H9 (cell line): ENCODE measurements around the gene TNIP1. TPM values are rescaled to one million over a fixed set of nuclear protein-coding genes. Genes with fewer than 3 reads are reported as not detected.
A peak's percentile ranks its signal among the peaks of the same experiment; 100 is the strongest.

ENCODE experiments used
- DNase-seq: peaks from one replicate; pipeline ENCODE4 v3.0.0-alpha.2; 2017
- H2AFZ ChIP-seq: one replicate; pipeline ENCODE4 v1.6.1; 2013; ENCODE audit warnings: mild to moderate bottlenecking, low read length, control low read depth, moderate library complexity
- H2AK5ac ChIP-seq: 2 replicates; pipeline ENCODE4 v1.6.1; 2013; ENCODE audit warnings: low read length, control low read depth, mixed read lengths; ENCODE audit not compliant: insufficient read length
- H2BK120ac ChIP-seq: one replicate; pipeline ENCODE4 v1.6.1; 2013; ENCODE audit warnings: low read depth, mild to moderate bottlenecking, low read length, control low read depth, inconsistent platforms; ENCODE audit not compliant: poor library complexity, severe bottlenecking
- H2BK12ac ChIP-seq: 2 replicates; pipeline ENCODE4 v1.6.1; 2013; ENCODE audit warnings: low read length, control low read depth, mixed read lengths, low read depth; ENCODE audit not compliant: insufficient read length
- H2BK15ac ChIP-seq: 2 replicates; pipeline ENCODE4 v1.6.1; 2013; ENCODE audit warnings: low read depth, low read length, control low read depth
- H2BK20ac ChIP-seq: one replicate; pipeline ENCODE4 v1.6.1; 2013; ENCODE audit warnings: low read depth, mild to moderate bottlenecking, low read length, control low read depth, inconsistent platforms; ENCODE audit not compliant: poor library complexity, severe bottlenecking
- H2BK5ac ChIP-seq: 2 replicates; pipeline ENCODE4 v1.6.1; 2013; ENCODE audit warnings: low read length, control low read depth, mixed read lengths; ENCODE audit not compliant: insufficient read length
- H3K14ac ChIP-seq: 2 replicates; pipeline ENCODE4 v1.6.1; 2013; ENCODE audit warnings: low read length, control low read depth; ENCODE audit not compliant: insufficient read depth
- H3K18ac ChIP-seq: 2 replicates; pipeline ENCODE4 v1.6.1; 2013; ENCODE audit warnings: low read depth, mild to moderate bottlenecking, mixed read lengths, low read length, control low read depth; ENCODE audit not compliant: insufficient read length
- H3K23ac ChIP-seq: 2 replicates; pipeline ENCODE4 v1.6.1; 2013; ENCODE audit warnings: low read length, control low read depth, mixed read lengths, low read depth; ENCODE audit not compliant: insufficient read length
- H3K23me2 ChIP-seq: 2 replicates; pipeline ENCODE4 v1.6.1; 2013; ENCODE audit warnings: low read depth, mild to moderate bottlenecking, mixed read lengths, low read length, control low read depth; ENCODE audit not compliant: insufficient read length, poor library complexity, severe bottlenecking
- H3K27ac ChIP-seq: 2 replicates; pipeline ENCODE4 v1.5.1; 2013; ENCODE audit warnings: low read length, control low read depth, mixed read lengths, low read depth; ENCODE audit not compliant: insufficient read length
- H3K27me3 ChIP-seq: 2 replicates; pipeline ENCODE4 v1.6.1; 2013; ENCODE audit warnings: low read length, control low read depth, inconsistent platforms; ENCODE audit not compliant: insufficient read depth
- H3K4ac ChIP-seq: 2 replicates; pipeline ENCODE4 v1.6.1; 2013; ENCODE audit warnings: low read depth, mild to moderate bottlenecking, control low read depth, inconsistent platforms, low read length, moderate library complexity
- H3K4me1 ChIP-seq: 2 replicates; pipeline ENCODE4 v1.6.1; 2013; ENCODE audit warnings: low read length, control low read depth, inconsistent platforms; ENCODE audit not compliant: insufficient read depth
- H3K4me2 ChIP-seq: 2 replicates; pipeline ENCODE4 v1.6.1; 2013; ENCODE audit warnings: low read length, control low read depth, mixed read lengths; ENCODE audit not compliant: insufficient read length, insufficient read depth
- H3K56ac ChIP-seq: 2 replicates; pipeline ENCODE4 v1.6.1; 2013; ENCODE audit warnings: low read depth, mild to moderate bottlenecking, mixed read lengths, low read length, control low read depth; ENCODE audit not compliant: insufficient read length
- H3K79me1 ChIP-seq: 2 replicates; pipeline ENCODE4 v1.6.1; 2013; ENCODE audit warnings: low read depth, mild to moderate bottlenecking, moderate library complexity, low read length, control low read depth, inconsistent platforms; ENCODE audit not compliant: insufficient read depth, poor library complexity, severe bottlenecking
- H3K79me2 ChIP-seq: 2 replicates; pipeline ENCODE4 v1.6.1; 2013; ENCODE audit warnings: low read length, control low read depth, inconsistent platforms; ENCODE audit not compliant: insufficient read depth
- H3K9ac ChIP-seq: 2 replicates; pipeline ENCODE4 v1.6.1; 2013; ENCODE audit warnings: low read length, control low read depth, mixed read lengths; ENCODE audit not compliant: insufficient read length; ENCODE audit errors: extremely low read depth
- H3K9me3 ChIP-seq: one replicate; pipeline ENCODE4 v1.6.1; 2013; ENCODE audit warnings: low read depth, low read length, inconsistent platforms; ENCODE audit not compliant: control insufficient read depth
- H3T11ph ChIP-seq: one replicate; pipeline ENCODE4 v1.6.1; 2013; ENCODE audit warnings: mild to moderate bottlenecking, low read length, control low read depth, inconsistent platforms
- H4K20me1 ChIP-seq: one replicate; pipeline ENCODE4 v1.6.1; 2013; ENCODE audit not compliant: control insufficient read depth, insufficient read length, insufficient read depth
- H4K5ac ChIP-seq: 2 replicates; pipeline ENCODE4 v1.6.1; 2013; ENCODE audit warnings: low read depth, mild to moderate bottlenecking, mixed read lengths, low read length, control low read depth; ENCODE audit not compliant: insufficient read length
- H4K8ac ChIP-seq: replicated peaks from 2 replicates; pipeline ENCODE4 v1.6.1; 2013; ENCODE audit warnings: low read length, control low read depth, mixed read lengths, low read depth; ENCODE audit not compliant: insufficient read length
- H4K91ac ChIP-seq: 2 replicates; pipeline ENCODE4 v1.6.1; 2013; ENCODE audit warnings: low read depth, mild to moderate bottlenecking, moderate library complexity, mixed read lengths, low read length, control low read depth; ENCODE audit not compliant: insufficient read length
- H3K27ac Mint-ChIP-seq, 3 experiments: 2 replicates in 2 of 3; 3 replicates in 1 of 3; pipeline ENCODE4 v1.8.0; 2020 to 2021; ENCODE audit warnings: mixed read lengths in 3 of 3, mild to moderate bottlenecking in 1 of 3, moderate library complexity in 1 of 3
- H3K27me3 Mint-ChIP-seq: 2 replicates; pipeline ENCODE4 v1.8.0; 2021; ENCODE audit warnings: low read depth, mild to moderate bottlenecking, moderate library complexity, mixed read lengths
- H3K36me3 Mint-ChIP-seq, 3 experiments: 2 replicates in 2 of 3; 3 replicates in 1 of 3; pipeline ENCODE4 v1.8.0; 2020 to 2021; ENCODE audit warnings: low read depth in 3 of 3, mixed read lengths in 3 of 3; ENCODE audit not compliant: insufficient read depth in 1 of 3
- H3K4me1 Mint-ChIP-seq, 2 experiments: 2 replicates each; pipeline ENCODE4 v1.8.0; 2020; ENCODE audit warnings: mixed read lengths in 2 of 2
- H3K4me3 Mint-ChIP-seq, 2 experiments: 2 replicates in 1 of 2; 3 replicates in 1 of 2; pipeline ENCODE4 v1.8.0; 2020 to 2021; ENCODE audit warnings: mild to moderate bottlenecking in 2 of 2, mixed read lengths in 2 of 2, moderate library complexity in 1 of 2
- H3K9me3 Mint-ChIP-seq, 2 experiments: 2 replicates in 1 of 2; 3 replicates in 1 of 2; pipeline ENCODE4 v1.8.0; 2020; ENCODE audit warnings: mild to moderate bottlenecking in 2 of 2, mixed read lengths in 2 of 2, moderate library complexity in 1 of 2
- WGBS: extraction: QIAGEN DNeasy Blood & Tissue Kit; methylation state at CpG from one replicate; pipeline ENCODE4 v1.1.7; 2013; ENCODE audit warnings: missing lambda C conversion rate, low lambda C conversion rate, mixed read lengths; ENCODE audit not compliant: insufficient read length; ENCODE audit errors: extremely low coverage; 5-methylcytosine and 5-hydroxymethylcytosine counted together
- total RNA-seq: library from RNA; stranded (reverse); gene quantifications from 2 replicates; pipeline ENCODE4 v1.2.1, GENCODE V29; 2021
- TF ChIP-seq, protein P1 (sequence below): fragments of 200-600 bp; sonication (generic); conservative IDR thresholded peaks from 3 replicates; pipeline ENCODE4 v1.8.0; 2021; ENCODE audit warnings: antibody characterized with exemption, mild to moderate bottlenecking

The TNIP1 gene
- total RNA-seq, 1 experiment from 2014 or later: 40.8 TPM

DNA sequence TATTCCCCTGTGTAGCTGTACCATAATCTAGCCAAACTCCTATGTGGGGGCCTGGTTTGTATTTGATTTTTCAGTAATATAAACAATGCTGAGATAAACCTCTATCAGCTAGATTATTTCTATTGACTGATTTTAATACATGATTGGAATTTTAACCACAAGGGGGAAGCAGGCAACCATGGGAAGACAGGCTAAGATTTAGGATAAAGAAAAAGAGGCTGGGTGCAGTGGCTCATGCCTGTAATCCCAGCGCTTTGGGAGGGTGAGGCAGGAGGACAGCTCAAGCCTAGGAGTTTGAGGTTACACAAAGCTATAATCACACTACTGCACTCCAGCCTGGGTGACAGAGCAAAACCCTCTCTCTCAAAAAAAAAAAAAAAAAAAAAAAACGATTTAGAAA, 78.6 kb downstream of the TNIP1 start:
- Histone ChIP-seq H3K27me3 (no peaks in the 10 kb centered on the region), H3K4ac (no peak overlapping the region), H2BK20ac (no peak overlapping the region)

More for the DNA sequence above, 78.6 kb downstream of the TNIP1 start:
- no peak overlapping the region for H4K5ac ChIP-seq
- no peak overlapping the region for H4K91ac ChIP-seq
- no peaks in the 10 kb centered on the region for H3K36me3 Mint-ChIP-seq
- no peaks in the 10 kb centered on the region for H4K20me1 ChIP-seq
- no peak overlapping the region for H3K14ac ChIP-seq
- H2BK5ac ChIP-seq: no peak overlapping the region
- H2BK12ac ChIP-seq: no peak overlapping the region
- H2AFZ ChIP-seq: no peak overlapping the region
- no peak overlapping the region for H3K18ac ChIP-seq
- no peak overlapping the region for H2BK120ac ChIP-seq
- H3K23ac ChIP-seq: no peak overlapping the region
- H2AK5ac ChIP-seq: no peak overlapping the region
- peaks cover 7 to 8% of the 10 kb centered on the region in 2 experiments for H3K4me1 Mint-ChIP-seq
- H3K79me2 ChIP-seq: no peaks in the 10 kb centered on the region
- no peak overlapping the region for H4K8ac ChIP-seq
- peaks cover 3% of the 10 kb centered on the region for H3K27me3 Mint-ChIP-seq
- no peak overlapping the region for H3K56ac ChIP-seq
- H3K4me1 ChIP-seq: no peaks in the 10 kb centered on the region
- no peak overlapping the region for H3T11ph ChIP-seq
- H3K79me1 ChIP-seq: no peaks in the 10 kb centered on the region
- H3K9me3 Mint-ChIP-seq: 0 out of 5 replicates have a peak, but pooled peaks cover 0 to 3% of the 10 kb centered on the region in 2 experiments
- no peak overlapping the region for H3K27ac ChIP-seq
- no peaks in the 10 kb centered on the region for H3K9me3 ChIP-seq
- TF ChIP-seq, protein P1, sequence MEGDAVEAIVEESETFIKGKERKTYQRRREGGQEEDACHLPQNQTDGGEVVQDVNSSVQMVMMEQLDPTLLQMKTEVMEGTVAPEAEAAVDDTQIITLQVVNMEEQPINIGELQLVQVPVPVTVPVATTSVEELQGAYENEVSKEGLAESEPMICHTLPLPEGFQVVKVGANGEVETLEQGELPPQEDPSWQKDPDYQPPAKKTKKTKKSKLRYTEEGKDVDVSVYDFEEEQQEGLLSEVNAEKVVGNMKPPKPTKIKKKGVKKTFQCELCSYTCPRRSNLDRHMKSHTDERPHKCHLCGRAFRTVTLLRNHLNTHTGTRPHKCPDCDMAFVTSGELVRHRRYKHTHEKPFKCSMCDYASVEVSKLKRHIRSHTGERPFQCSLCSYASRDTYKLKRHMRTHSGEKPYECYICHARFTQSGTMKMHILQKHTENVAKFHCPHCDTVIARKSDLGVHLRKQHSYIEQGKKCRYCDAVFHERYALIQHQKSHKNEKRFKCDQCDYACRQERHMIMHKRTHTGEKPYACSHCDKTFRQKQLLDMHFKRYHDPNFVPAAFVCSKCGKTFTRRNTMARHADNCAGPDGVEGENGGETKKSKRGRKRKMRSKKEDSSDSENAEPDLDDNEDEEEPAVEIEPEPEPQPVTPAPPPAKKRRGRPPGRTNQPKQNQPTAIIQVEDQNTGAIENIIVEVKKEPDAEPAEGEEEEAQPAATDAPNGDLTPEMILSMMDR: peak; percentile 63
- peak; percentile 27 for DNase-seq
- H3K9ac ChIP-seq: no peak overlapping the region
- no CpG with 5 or more reads among the region's 2 CpGs for WGBS
- no peak overlapping the region for H2BK15ac ChIP-seq
- no peak overlapping the region for H3K4me2 ChIP-seq
- H3K27ac Mint-ChIP-seq: no peak overlapping the region
- no peak overlapping the region for H3K4me3 Mint-ChIP-seq
- no peaks in the 10 kb centered on the region for H3K23me2 ChIP-seq
